Prostate gland (tissue), 2 donors: ENCODE data around the gene B4GALNT3. TPM values are rescaled to one million over a fixed set of nuclear protein-coding genes. Genes with fewer than 3 reads are reported as not detected.

Experiments
- DNase-seq: peaks from one replicate; pipeline ENCODE4 v3.0.0-alpha.2; 2019; ENCODE audit warnings: low spot score
- H3K27ac ChIP-seq, 2 donors: fragments of 200-600 bp; sonication (generic); 2 replicates each; pipeline ENCODE4 v1.5.1; 2017 to 2019
- H3K27me3 ChIP-seq: fragments of 200-600 bp; sonication (generic); replicated peaks from 2 replicates; pipeline ENCODE4 v1.5.1; 2019; ENCODE audit not compliant: insufficient read depth
- H3K36me3 ChIP-seq, 2 donors: fragments of 200-600 bp; sonication (generic); 1 replicate in 1 of 2; 2 replicates in 1 of 2; pipeline versions ENCODE4 v1.5.1 to v1.8.1; 2017 to 2019
- H3K4me1 ChIP-seq: fragments of 200-600 bp; sonication (generic); replicated peaks from 2 replicates; pipeline ENCODE4 v1.5.1; 2019
- H3K4me3 ChIP-seq, 2 donors: fragments of 200-600 bp; sonication (generic); 2 replicates each; pipeline ENCODE4 v1.5.1; 2017 to 2019
- H3K9me3 ChIP-seq: fragments of 200-600 bp; sonication (generic); 2 replicates; pipeline ENCODE4 v1.5.1; 2017
- POLR2A ChIP-seq: fragments of 450-650 bp; IDR thresholded peaks from one replicate; pipeline ENCODE4 v1.6.1; 2016; ENCODE audit warnings: antibody characterized with exemption, mild to moderate bottlenecking
- POLR2AphosphoS5 ChIP-seq: sonication (generic); formaldehyde crosslinking; IDR thresholded peaks from one replicate; pipeline ENCODE4 v1.6.1; 2017; ENCODE audit warnings: antibody characterized with exemption
- WGBS: methylation state at CpG from one replicate; pipeline ENCODE4 v1.1.5; 2018; 5-methylcytosine and 5-hydroxymethylcytosine counted together
- intact Hi-C: fragments of 100-400 bp; cut with DNase I; formaldehyde crosslinking; loops from one replicate; pipeline ENCODE4 v1.14.2; 2022
- total RNA-seq, 2 donors: library from RNA; depleted of rRNA; stranded (reverse); fragments of >200 nt; gene quantifications; one replicate each; pipeline ENCODE4 v1.1.0, GENCODE V29; 2016
- TF ChIP-seq, protein P1 (sequence below), 4 experiments: fragments of 200-600 bp in 2 of 4; fragments of 450-650 bp in 2 of 4; sonication (generic) in 2 of 4; IDR thresholded peaks; 1 replicate in 3 of 4; 2 replicates in 1 of 4; pipeline ENCODE4 v1.5.1; 2016 to 2019; ENCODE audit warnings: antibody characterized with exemption in 4 of 4, mild to moderate bottlenecking in 2 of 4, moderate library complexity in 2 of 4

The B4GALNT3 gene
- total RNA-seq, 2 donors from 2014 or later, result 7.1 to 16.3 TPM

DNA sequence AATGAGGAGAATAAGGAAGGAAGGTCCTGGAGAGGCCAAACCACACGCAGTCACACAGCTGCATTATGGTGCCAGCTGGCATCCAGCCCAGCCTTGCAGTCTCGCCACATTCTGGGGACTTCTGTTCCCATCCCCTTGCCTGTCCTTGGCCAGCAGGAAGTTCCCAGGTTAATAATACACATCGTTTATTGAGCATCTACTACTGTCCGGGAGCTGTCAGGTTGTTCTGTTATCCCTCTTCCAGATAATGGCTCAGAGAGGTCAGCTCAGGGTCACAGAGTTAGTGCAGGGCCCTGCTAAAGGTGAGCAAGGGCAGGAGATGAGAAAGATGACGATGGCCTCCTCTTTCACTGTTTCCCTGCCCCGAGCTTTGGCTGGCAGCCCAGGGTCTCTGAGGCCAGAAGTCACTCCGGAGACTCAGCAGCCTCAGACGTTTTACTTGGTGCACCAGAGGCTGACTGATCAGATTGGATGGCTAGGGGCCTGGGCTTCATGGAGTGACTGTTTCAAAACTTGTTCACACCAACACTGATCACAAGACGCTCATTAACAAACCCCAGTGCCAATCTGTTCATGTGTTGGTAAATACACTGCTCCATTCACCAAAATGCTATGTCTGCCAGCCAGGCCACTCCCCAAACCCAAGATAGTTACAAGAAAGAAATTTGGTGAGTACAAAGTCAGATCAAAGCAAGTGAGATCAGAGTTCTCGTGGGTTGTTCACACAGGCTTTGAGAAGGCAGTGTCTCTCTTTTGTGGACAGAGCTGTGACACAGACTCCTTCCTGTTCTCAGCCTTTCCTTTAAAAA, 79.2 kb downstream of the B4GALNT3 start:
- H3K27me3 ChIP-seq, result no peaks in the 10 kb centered on the region
- peak; percentile 35 for DNase-seq

GRCh38 chr12:539540-540310, 80.0 kb downstream of the B4GALNT3 start:
- 91% methylated on average over 18 of the region's 18 CpGs for WGBS
- intact Hi-C loops, result no loop called here
- no peak for TF ChIP-seq POLR2A
- TF ChIP-seq, protein P1, sequence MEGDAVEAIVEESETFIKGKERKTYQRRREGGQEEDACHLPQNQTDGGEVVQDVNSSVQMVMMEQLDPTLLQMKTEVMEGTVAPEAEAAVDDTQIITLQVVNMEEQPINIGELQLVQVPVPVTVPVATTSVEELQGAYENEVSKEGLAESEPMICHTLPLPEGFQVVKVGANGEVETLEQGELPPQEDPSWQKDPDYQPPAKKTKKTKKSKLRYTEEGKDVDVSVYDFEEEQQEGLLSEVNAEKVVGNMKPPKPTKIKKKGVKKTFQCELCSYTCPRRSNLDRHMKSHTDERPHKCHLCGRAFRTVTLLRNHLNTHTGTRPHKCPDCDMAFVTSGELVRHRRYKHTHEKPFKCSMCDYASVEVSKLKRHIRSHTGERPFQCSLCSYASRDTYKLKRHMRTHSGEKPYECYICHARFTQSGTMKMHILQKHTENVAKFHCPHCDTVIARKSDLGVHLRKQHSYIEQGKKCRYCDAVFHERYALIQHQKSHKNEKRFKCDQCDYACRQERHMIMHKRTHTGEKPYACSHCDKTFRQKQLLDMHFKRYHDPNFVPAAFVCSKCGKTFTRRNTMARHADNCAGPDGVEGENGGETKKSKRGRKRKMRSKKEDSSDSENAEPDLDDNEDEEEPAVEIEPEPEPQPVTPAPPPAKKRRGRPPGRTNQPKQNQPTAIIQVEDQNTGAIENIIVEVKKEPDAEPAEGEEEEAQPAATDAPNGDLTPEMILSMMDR (IDR thresholded peaks at IDR 0.05), result no peak
- TF ChIP-seq POLR2AphosphoS5, result no peak
- H3K9me3 ChIP-seq, result no peaks in the 10 kb centered on the region
- H3K36me3 ChIP-seq, result no peaks in the 10 kb centered on the region
- no peak for DNase-seq
- no peak overlapping the region for H3K4me3 ChIP-seq
- no peaks in the 10 kb centered on the region for H3K4me1 ChIP-seq
- H3K27me3 ChIP-seq, result no peaks in the 10 kb centered on the region
- H3K27ac ChIP-seq, result no peak overlapping the region

More for the DNA sequence above, 79.2 kb downstream of the B4GALNT3 start:
- TF ChIP-seq, protein P1 (IDR thresholded peaks at IDR 0.05), result no peak
- TF ChIP-seq POLR2AphosphoS5, result peak; percentile 4
- WGBS, result 27% methylated on average over 10 of the region's 10 CpGs
- no peaks in the 10 kb centered on the region for H3K9me3 ChIP-seq
- no peak overlapping the region for H3K4me3 ChIP-seq
- H3K36me3 ChIP-seq, result no peaks in the 10 kb centered on the region
- peak overlapping the region in 1 of 2 donors; percentile 49 for H3K27ac ChIP-seq
- no peaks in the 10 kb centered on the region for H3K4me1 ChIP-seq
- intact Hi-C loops, result no loop called here

DNA sequence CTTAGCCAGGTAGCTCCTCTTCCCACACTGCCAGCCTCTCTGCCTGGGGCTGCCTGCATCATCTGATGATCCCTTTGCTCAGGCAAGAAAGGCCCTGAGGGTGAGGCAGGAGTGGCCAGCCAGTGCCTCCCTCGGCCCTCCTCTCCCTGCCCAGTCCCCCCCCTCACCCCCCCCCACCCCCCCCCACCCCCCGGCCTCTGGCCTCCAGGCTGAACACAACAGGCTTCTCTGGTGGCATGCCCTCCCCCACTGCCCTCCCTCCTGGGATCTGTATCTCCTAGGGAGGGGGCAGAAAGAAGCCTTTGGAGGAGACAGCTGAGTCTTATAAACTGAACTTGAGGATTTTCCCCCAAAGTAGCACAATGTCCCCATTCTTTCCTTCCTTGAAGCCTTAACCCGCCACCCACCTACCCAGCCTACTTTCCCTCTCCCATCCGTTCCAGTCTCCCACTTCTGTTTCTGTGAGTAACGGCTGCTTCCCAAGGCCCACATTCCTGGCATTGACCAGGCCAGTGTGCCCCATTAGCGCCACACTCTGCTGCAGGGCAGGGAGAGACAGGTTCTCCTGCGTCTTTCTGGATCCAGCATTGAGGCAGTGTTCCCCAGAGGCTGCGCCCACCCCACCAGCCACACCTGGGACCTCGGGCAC, 82.1 kb downstream of the B4GALNT3 start:
- H3K4me1 ChIP-seq, result no peaks in the 10 kb centered on the region
- intact Hi-C loops, result no loop called here
- H3K27ac ChIP-seq, result no peak overlapping the region

DNA sequence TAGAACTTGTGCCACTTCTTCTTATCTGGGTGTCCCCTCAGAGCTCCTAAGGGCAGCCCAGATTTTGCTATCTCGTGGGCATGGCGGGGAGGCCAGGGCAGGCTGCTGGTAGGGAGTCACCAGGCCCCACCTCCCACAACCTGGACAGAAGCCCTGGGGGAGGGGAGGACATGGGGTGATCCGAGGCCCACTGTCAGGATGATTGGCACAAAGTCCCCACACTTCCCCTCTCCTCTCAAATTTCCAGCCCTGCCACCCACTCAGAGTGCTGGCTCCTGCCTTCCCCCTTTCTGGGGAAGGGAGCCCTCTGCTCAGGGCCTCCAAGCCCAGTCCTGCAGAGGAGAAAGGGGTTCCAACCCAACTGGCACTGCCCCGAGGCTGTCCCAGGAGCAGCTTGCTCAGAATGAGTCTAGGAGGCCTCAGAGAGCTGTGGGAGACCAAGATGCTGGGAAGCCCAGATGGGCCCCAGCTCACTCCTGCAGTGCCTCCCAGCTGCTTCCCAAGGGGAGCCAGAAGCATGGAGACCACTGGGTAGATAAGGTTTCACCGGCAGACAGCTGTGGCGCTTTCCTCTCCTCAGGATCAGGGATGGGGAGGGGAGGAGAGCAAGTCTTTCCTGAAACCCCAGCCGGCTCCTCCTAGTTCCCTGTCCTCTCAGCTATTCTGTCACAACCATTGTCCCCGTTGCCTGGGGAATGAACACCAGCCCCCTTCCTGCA, 82.8 kb downstream of the B4GALNT3 start:
- Histone ChIP-seq H3K27me3 (no peaks in the 10 kb centered on the region), H3K27ac (no peak overlapping the region), H3K9me3 (no peaks in the 10 kb centered on the region), H3K4me3 (no peak overlapping the region), H3K4me1 (no peaks in the 10 kb centered on the region), H3K36me3 (no peaks in the 10 kb centered on the region)
- WGBS, result 55% methylated on average over 7 of the region's 8 CpGs
- TF ChIP-seq POLR2AphosphoS5, result no peak
- TF ChIP-seq, protein P1 (IDR thresholded peaks at IDR 0.05), result no peak
- DNase-seq, result no peak
- intact Hi-C loops, result no loop called here

More for the DNA sequence above, 82.1 kb downstream of the B4GALNT3 start:
- 51% methylated on average over 9 of the region's 9 CpGs for WGBS
- no peak overlapping the region for H3K4me3 ChIP-seq
- no peaks in the 10 kb centered on the region for H3K36me3 ChIP-seq
- DNase-seq, result no peak
- no peak for TF ChIP-seq POLR2A
- TF ChIP-seq, protein P1 (IDR thresholded peaks at IDR 0.05), result no peak
- TF ChIP-seq POLR2AphosphoS5, result no peak
- H3K27me3 ChIP-seq, result no peaks in the 10 kb centered on the region
- no peaks in the 10 kb centered on the region for H3K9me3 ChIP-seq
